ENCODE measurements around the gene BMS1.
"Not testable (repeated sequence)": the region's sequence is repeated elsewhere in the genome, so short reads cannot be mapped to it uniquely, and the experiment has no call there.

Gene BMS1

GRCh38 chr10:42795701-42796100, 13.1 kb downstream of the BMS1 start:
- DNase-seq (ENCODE audit: low spot score), result no peak

- peak; percentile 68 for DNase-seq (ENCODE audit: low spot score)
Measured at GRCh38 chr10:42801135-42801534, 18.5 kb downstream of the BMS1 start.

- no peak for DNase-seq (ENCODE audit: low spot score)
Measured at GRCh38 chr10:42802876-42803275, 20.3 kb downstream of the BMS1 start.

- DNase-seq (ENCODE audit: low spot score), result no peak
Measured at GRCh38 chr10:42809676-42810075, 27.1 kb downstream of the BMS1 start.

- no peak for DNase-seq (ENCODE audit: low spot score)
Measured at GRCh38 chr10:42812028-42812427, 29.4 kb downstream of the BMS1 start.

GRCh38 chr10:42813989-42814687, 31.5 kb downstream of the BMS1 start:
- DNase-seq (ENCODE audit: low spot score), result peak; percentile 42

GRCh38 chr10:42816334-42816733, 33.7 kb downstream of the BMS1 start:
- not testable (repeated sequence) for DNase-seq (ENCODE audit: low spot score)

- no peak for DNase-seq (ENCODE audit: low spot score)
Measured at GRCh38 chr10:42816912-42817311, 34.3 kb downstream of the BMS1 start.

- not testable (repeated sequence) for DNase-seq (ENCODE audit: low spot score)
Measured at GRCh38 chr10:42817417-42817816, 34.8 kb downstream of the BMS1 start.

- DNase-seq (ENCODE audit: low spot score), result not testable (repeated sequence)
Measured at GRCh38 chr10:42826759-42827158, 44.2 kb downstream of the BMS1 start.

GRCh38 chr10:42827201-42827600, 44.6 kb downstream of the BMS1 start:
- DNase-seq (ENCODE audit: low spot score), result no peak

- not testable (repeated sequence) for DNase-seq (ENCODE audit: low spot score)
Measured at GRCh38 chr10:42828391-42828790, 45.8 kb downstream of the BMS1 start.

GRCh38 chr10:42830237-42830636, 47.6 kb downstream of the BMS1 start:
- DNase-seq (ENCODE audit: low spot score), result no peak

- DNase-seq (ENCODE audit: low spot score), result no peak
Measured at GRCh38 chr10:42836096-42836495, 53.5 kb downstream of the BMS1 start.

GRCh38 chr10:42836771-42837468, 54.3 kb downstream of the BMS1 start:
- DNase-seq (ENCODE audit: low spot score), result no peak

- not testable (repeated sequence) for DNase-seq (ENCODE audit: low spot score)
Measured at GRCh38 chr10:42844810-42845209, 62.2 kb downstream of the BMS1 start.

GRCh38 chr10:42847261-42847660, 64.7 kb downstream of the BMS1 start:
- DNase-seq (ENCODE audit: low spot score), result not testable (repeated sequence)

- DNase-seq (ENCODE audit: low spot score), result peak; percentile 20
Measured at GRCh38 chr10:42850931-42851330, 68.3 kb downstream of the BMS1 start.

GRCh38 chr10:42859256-42859655, 76.7 kb downstream of the BMS1 start:
- DNase-seq (ENCODE audit: low spot score), result no peak

GRCh38 chr10:42860016-42860415, 77.4 kb downstream of the BMS1 start:
- not testable (repeated sequence) for DNase-seq (ENCODE audit: low spot score)

GRCh38 chr10:42862801-42863200, 80.2 kb downstream of the BMS1 start:
- not testable (repeated sequence) for DNase-seq (ENCODE audit: low spot score)

GRCh38 chr10:42864575-42864974, 82.0 kb downstream of the BMS1 start:
- peak; percentile 15 for DNase-seq (ENCODE audit: low spot score)

GRCh38 chr10:42865716-42866114, 83.1 kb downstream of the BMS1 start:
- no peak for DNase-seq (ENCODE audit: low spot score)
